HG03139 (cell line): Measurements from ENCODE around the gene ADSS1.

ENCODE experiments used
- ATAC-seq: cut with Tn5 transposase; IDR thresholded peaks from one replicate; pipeline ENCODE4 v1.9.1; 2021; ENCODE audit not compliant: unreplicated experiment

ADSS1 gene

DNA sequence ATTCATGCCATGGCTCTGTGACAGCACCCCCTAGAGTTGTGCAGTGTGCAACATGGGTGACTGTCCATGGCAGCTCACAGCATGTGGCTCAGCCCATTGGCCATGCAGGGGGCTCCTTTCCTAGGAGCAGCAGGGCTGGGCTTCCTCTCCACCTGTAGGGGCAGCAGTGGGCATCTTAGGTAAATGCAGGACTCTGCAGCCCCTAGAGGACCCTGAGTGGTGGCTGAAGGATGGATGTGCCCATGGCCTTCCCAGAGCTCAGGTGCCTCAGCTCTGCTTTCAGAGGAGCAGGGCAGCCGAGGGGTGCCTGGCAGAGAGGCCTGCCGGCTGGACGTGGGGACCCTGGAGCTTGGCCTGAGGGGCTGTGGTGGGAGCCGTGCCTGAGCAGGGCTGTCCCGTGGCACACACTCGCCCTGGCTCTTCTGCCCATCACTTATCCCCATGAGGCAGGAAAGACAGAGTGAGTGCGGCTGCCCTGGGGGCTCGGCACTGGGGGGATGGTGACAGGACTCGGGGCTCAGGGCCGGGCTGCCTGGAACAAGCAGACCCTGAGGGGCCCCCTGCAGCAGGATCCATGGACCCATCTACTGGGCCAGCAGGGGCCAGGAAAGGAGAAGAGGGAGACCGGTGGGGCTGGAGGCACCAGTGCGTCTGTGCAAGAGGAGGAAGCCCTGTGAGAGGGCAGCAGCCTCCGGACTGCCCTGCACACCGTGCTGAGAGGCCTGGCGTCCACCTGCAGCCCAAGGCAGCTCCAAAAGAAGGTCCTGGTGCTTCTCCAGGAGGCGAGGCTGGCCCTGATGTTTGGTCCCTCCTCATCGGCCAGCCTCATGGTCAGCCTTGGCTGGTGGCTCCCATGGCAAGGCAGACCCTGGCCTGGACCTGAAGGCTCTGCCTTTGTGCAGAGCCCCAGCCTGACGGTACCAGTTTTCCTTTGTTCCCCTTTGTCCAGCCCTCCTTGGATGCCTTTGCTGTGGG lies 7.6 kb downstream of the ADSS1 start:
- ATAC-seq, result no peak

DNA sequence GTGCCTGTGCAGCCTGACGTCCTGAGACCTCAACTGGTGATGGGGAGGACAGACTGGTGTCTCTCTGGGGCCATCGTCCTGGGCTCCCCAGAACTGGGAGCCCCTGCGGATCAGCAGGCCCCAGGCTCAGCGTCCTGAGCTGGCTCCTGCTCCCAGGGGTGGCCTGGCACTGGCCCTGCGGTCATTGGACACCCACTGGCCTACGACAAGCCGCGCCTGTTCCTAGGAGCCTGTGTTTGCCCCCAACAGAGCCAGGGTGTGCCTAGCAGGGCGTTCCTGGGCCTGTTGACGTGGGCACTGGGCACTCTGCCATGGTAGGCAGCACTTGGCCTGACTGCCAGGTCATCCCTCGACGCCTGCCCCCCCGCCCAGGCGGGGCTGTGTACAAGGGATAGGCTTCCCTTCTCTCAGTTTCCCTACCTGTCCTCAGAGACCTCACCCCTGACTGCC lies 8.4 kb downstream of the ADSS1 start:
- ATAC-seq, result no peak

- ATAC-seq, result no peak
Measured at GRCh38 chr14:104732931-104733681, 9.1 kb downstream of the ADSS1 start.

GRCh38 chr14:104734051-104734587 lies 10.1 kb downstream of the ADSS1 start:
- no peak for ATAC-seq

GRCh38 chr14:104734601-104734990 lies 10.6 kb downstream of the ADSS1 start:
- ATAC-seq, result no peak

GRCh38 chr14:104734991-104735779 lies 11.2 kb downstream of the ADSS1 start:
- no peak for ATAC-seq

DNA sequence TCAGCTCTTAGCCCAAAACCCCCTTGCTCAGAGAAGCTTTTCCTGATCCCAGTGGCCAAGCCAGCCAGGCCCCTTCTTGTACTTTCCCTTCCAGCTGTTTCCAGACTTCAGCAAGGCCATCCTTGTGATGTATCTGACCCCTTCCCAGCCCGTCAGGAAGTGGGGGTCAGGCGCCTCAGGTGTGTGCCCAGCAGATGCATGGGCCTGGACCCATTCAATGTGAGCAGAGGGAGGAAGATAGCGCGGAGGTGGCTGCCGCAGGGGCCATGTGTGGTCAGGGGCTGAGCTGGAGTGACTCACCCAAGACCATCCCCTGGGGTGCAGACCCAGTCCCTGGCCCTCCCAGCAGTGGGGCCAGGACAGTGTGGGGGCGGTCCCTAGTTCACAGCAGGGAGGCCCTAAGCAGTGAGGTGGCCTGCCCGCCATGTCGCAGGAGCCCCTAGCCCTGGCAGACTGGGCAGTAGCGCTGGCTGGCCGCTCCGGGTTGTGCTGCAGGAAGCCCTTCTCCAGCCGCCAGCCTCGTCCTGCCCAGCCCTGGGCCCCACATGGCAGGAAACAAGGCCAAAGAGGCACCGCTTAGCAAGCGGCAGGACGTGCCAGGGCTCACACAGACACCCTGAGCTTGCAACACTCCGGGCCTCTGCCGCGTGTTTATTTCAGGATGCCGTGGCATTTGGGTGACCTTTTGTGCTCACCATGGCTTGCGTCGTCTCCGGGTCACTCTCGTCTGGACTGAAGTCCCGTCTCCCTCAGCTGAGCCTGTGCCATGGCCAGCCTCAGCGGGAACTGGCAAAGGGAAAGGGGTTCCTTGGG lies 12.0 kb downstream of the ADSS1 start:
- ATAC-seq, result no peak

DNA sequence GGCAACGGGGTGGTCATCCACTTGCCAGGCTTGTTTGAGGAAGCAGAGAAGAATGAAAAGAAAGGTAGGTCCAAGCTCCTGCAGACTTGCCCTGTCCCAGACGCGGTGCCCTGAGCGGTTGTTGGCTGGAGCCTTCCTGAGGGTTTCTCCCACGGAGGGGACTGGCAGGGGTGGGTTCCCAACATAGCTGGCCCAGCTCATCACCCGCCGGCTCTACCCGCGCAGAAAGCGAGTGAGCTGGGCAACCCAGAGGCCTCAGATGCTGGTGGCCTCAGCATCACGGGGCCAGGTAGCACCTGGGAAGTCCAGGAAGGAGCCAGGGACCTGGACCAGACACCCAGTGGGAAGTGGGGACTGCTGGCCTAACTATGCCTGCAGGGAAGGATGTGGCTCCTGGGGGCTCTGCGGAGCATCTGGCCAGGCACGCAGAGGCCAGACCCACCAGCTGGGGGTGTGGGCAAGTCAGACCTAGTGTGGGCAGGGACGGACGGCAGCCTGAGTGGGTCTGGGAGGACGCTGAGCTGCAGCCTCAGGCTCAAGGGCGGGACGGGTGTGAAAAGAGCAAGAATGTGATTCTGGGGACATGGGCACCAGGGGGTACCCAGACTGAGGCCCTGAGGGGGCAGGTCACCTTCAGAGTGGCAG lies 14.5 kb downstream of the ADSS1 start:
- ATAC-seq, result no peak

GRCh38 chr14:104739026-104739425 lies 15.0 kb downstream of the ADSS1 start:
- no peak for ATAC-seq

DNA sequence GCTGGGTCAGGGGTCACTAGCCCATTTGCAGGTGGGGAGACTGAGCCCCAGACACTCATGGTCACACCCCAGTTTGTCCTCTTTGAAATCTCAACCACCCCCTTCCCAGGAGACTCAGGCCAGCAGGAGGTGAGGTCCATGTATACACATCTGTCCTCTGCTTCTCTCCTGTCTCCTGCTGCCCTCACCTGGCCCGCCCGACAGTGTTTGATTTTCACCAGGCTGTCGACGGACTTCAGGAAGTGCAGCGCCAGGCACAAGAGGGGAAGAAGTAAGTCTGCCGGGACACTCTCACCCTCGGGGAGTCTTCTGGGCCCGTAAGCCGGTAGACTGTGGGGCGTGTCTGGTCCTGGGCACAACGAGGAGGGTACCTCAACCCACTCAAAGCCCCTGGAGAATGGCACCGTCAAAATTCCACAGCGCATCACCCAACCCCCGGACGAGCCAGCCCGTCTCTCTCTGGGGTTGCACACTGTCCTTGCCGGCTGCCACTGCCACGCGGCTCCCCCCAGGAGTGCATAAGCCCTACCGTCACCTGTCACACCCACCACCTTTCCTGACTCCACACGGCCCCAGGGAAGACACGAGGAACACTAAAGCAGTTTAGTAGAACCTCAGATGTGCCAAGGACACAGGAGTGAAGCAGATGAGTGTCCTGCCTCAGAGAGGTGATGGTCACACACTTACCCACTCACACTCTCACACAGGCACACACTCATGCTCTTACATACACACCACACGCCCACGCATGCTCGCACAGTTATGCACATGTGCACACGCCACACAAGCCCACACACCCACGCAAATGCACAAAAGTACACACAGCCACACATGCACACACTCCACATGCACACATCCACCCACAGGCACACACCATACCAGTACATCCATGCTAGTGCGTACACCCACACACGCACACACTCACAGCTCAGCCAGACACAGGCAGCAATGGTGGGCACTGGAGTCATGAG lies 15.8 kb downstream of the ADSS1 start:
- ATAC-seq, result no peak

DNA sequence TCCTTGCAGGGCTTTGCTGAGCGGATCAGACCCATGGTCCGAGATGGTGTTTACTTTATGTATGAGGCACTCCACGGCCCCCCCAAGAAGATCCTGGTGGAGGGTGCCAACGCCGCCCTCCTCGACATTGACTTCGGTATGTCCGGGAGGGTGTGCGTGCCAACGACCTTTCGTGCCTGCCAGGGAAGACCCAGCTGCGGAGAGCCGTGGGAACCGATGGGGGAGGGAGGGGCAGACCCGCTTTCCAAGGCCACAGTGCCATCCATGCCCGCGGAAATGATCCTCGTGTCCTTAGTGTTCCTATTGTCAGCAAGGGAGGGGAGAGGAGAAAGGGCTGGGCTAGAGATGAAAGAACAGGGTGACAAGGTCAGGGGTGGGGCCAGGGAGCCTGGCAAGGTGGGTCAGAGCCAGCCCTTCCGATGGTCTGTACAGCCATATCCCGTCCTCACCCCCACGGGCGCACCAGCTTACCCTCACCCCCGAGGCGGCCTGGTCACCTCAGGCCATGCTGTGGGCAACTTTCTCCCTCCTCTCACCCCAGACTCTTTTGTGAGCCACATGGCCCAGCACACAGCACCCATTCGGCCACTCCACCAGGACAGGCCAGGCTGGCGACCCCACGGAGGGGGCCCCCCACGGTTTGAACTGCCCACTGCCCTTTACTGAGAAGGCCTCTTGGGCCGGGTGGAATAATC lies 17.2 kb downstream of the ADSS1 start:
- no peak for ATAC-seq

DNA sequence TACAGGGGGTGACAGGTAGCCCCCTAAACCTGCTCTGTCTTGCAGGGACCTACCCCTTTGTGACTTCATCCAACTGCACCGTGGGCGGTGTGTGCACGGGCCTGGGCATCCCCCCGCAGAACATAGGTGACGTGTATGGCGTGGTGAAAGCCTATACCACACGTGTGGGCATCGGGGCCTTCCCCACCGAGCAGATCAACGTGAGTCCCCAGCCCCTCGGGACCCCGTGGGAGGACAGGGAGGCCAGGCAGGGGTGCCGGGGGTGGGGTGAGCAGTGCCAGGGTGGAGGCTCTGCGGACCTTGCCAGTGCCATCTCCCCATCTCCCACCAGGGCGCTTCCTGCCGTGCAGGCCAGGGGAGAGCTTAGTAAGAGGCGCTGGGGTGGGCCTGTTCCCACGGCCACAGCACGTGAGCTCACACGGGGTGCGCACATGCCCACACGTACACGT lies 17.8 kb downstream of the ADSS1 start:
- ATAC-seq, result no peak

- ATAC-seq, result no peak
Measured at GRCh38 chr14:104742586-104743455, 18.8 kb downstream of the ADSS1 start.

DNA sequence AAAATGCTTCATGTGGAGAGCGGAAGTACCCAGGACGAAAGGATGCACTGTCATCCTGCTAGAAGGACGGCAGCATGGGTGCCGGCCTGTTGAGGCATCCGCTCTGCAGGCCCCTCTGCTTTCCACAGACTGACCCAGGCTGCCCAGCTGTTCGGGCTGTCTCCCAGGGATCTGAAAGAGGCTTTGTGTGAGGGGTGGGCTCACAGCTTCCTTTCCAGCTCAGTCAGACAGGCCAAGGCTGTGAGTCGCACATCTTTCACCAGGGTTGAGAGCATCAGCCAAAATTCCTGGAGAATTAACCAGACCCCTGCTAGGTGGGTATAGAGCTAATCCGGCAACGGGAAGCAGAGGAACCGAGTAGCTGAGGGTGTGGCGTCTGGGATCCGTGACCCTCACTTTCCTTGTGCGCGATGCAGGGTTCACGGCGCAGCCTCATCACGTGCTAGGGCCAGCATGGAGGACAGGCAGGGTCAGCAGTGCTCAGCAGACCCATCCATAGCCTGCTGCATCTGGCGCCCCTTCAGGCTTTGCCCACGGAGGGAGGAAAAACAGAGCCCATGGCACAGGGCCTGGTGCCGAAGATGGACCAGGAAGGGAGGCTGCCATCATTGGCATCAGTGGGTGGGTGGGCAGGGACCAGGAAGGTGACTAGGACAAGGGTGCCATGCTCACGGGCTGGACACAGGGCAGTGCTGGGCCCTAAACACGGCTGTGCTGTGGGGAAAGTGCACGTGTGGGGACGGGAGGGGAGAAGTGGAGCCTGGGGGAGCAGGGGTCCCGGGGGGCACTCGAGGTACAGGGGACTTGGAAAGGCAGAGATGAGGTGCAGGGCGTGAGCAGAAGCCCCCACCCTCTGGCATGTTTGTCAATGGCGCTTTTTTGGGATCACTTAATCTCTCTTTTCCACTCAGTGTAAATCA lies 19.7 kb downstream of the ADSS1 start:
- ATAC-seq, result no peak

DNA sequence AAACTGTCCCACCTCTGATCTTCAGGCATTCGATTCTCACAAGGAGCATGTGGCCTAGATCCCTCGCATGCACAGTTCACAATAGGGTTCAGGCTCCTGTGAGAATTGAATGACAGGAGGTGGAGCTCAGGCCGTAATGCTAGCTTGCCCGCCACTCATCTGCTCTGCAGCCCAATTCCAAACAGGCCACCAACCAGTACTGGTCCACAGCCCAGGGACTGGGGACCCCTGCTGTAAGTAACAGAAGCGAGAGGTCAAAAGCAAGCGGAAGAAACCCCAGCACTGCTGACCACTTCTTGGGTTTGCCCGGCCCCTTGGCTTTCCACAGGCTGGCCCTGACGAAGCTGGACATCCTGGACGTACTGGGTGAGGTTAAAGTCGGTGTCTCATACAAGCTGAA lies 20.5 kb downstream of the ADSS1 start:
- no peak for ATAC-seq

- ATAC-seq, result no peak
Measured at GRCh38 chr14:104745431-104745830, 21.4 kb downstream of the ADSS1 start.
